Endothelial cell (in vitro differentiated cells): ENCODE measurements around the gene RHBDD3. TPM values are rescaled to one million over a fixed set of nuclear protein-coding genes. Genes with fewer than 3 reads are reported as not detected.

Experiments used
- DNase-seq: peaks from one replicate; pipeline ENCODE4 v3.0.0; 2021; ENCODE audit warnings: low spot score
- H3K27ac Mint-ChIP-seq: one replicate; pipeline ENCODE4 v1.8.0; 2021; ENCODE audit warnings: mixed read lengths, inconsistent platforms; ENCODE audit not compliant: unreplicated experiment
- H3K27me3 Mint-ChIP-seq: one replicate; pipeline ENCODE4 v1.8.0; 2021; ENCODE audit warnings: mild to moderate bottlenecking, moderate library complexity, mixed read lengths, inconsistent platforms; ENCODE audit not compliant: unreplicated experiment
- H3K36me3 Mint-ChIP-seq: one replicate; pipeline ENCODE4 v1.8.0; 2021; ENCODE audit warnings: mild to moderate bottlenecking, low read depth, mixed read lengths, inconsistent platforms; ENCODE audit not compliant: unreplicated experiment
- H3K4me1 Mint-ChIP-seq: one replicate; pipeline ENCODE4 v1.8.0; 2021; ENCODE audit warnings: mild to moderate bottlenecking, mixed read lengths, inconsistent platforms; ENCODE audit not compliant: unreplicated experiment
- H3K4me3 Mint-ChIP-seq: one replicate; pipeline ENCODE4 v1.8.0; 2021; ENCODE audit warnings: mild to moderate bottlenecking, mixed read lengths, inconsistent platforms; ENCODE audit not compliant: unreplicated experiment
- H3K9me3 Mint-ChIP-seq: one replicate; pipeline ENCODE4 v1.8.0; 2021; ENCODE audit warnings: mixed read lengths, inconsistent platforms; ENCODE audit not compliant: unreplicated experiment
- total RNA-seq: library from RNA; stranded (reverse); fragmentation: NEBNext Ultra II Directional; extraction: Animal tissue kit (Norgen Biotek cat#: 25700); gene quantifications from one replicate; pipeline ENCODE4 v1.2.1, GENCODE V29; 2021; ENCODE audit not compliant: unreplicated experiment
- TF ChIP-seq, protein P1 (sequence below): fragments of 200-600 bp; sonication (generic); IDR thresholded peaks from one replicate; pipeline ENCODE4 v1.5.0; 2021; ENCODE audit warnings: antibody characterized with exemption; ENCODE audit not compliant: unreplicated experiment

RHBDD3 gene
- total RNA-seq, 1 donor from 2014 or later: 56.5 TPM

GRCh38 chr22:29313576-29314466, 46.0 kb upstream of the RHBDD3 start:
- TF ChIP-seq, protein P1, sequence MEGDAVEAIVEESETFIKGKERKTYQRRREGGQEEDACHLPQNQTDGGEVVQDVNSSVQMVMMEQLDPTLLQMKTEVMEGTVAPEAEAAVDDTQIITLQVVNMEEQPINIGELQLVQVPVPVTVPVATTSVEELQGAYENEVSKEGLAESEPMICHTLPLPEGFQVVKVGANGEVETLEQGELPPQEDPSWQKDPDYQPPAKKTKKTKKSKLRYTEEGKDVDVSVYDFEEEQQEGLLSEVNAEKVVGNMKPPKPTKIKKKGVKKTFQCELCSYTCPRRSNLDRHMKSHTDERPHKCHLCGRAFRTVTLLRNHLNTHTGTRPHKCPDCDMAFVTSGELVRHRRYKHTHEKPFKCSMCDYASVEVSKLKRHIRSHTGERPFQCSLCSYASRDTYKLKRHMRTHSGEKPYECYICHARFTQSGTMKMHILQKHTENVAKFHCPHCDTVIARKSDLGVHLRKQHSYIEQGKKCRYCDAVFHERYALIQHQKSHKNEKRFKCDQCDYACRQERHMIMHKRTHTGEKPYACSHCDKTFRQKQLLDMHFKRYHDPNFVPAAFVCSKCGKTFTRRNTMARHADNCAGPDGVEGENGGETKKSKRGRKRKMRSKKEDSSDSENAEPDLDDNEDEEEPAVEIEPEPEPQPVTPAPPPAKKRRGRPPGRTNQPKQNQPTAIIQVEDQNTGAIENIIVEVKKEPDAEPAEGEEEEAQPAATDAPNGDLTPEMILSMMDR: no peak
- Mint-ChIP-seq H3K9me3 (no peaks in the 10 kb centered on the region), H3K27ac (peak overlapping the region; percentile 91), H3K27me3 (peaks cover 27% of the 10 kb centered on the region), H3K4me3 (peak overlapping the region; percentile 92), H3K36me3 (peaks cover 32% of the 10 kb centered on the region), H3K4me1 (peaks cover 35% of the 10 kb centered on the region)
- no peak for DNase-seq

DNA sequence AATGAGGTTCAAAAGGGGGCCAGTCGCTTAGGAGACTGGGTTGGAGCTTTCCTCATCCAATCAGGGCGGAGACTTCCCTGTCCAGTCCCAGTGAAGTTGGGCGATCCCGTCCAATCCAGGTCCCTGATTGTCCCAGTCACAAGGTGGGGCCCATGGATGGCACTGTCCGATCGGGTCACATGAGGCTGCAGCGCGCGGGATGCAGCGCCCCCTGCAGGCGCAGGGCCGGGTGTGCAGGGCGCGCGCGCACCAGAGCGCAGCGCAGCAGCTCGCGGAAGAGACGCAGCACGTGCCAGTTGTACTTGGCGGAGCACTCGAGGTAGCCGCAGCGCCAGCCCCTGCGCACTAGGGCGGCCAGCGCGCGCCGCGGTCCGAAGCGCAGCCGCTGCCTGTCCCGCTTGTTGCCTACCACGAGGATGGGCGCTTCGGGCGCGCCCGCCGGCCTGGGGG, 45.4 kb upstream of the RHBDD3 start:
- Mint-ChIP-seq H3K27ac (peak overlapping the region; percentile 77), H3K27me3 (peaks cover 27% of the 10 kb centered on the region), H3K4me1 (peaks cover 38% of the 10 kb centered on the region), H3K4me3 (peak overlapping the region; percentile 65), H3K36me3 (peaks cover 32% of the 10 kb centered on the region), H3K9me3 (no peaks in the 10 kb centered on the region)
- DNase-seq: no peak
- TF ChIP-seq, protein P1: peak; percentile 98

DNA sequence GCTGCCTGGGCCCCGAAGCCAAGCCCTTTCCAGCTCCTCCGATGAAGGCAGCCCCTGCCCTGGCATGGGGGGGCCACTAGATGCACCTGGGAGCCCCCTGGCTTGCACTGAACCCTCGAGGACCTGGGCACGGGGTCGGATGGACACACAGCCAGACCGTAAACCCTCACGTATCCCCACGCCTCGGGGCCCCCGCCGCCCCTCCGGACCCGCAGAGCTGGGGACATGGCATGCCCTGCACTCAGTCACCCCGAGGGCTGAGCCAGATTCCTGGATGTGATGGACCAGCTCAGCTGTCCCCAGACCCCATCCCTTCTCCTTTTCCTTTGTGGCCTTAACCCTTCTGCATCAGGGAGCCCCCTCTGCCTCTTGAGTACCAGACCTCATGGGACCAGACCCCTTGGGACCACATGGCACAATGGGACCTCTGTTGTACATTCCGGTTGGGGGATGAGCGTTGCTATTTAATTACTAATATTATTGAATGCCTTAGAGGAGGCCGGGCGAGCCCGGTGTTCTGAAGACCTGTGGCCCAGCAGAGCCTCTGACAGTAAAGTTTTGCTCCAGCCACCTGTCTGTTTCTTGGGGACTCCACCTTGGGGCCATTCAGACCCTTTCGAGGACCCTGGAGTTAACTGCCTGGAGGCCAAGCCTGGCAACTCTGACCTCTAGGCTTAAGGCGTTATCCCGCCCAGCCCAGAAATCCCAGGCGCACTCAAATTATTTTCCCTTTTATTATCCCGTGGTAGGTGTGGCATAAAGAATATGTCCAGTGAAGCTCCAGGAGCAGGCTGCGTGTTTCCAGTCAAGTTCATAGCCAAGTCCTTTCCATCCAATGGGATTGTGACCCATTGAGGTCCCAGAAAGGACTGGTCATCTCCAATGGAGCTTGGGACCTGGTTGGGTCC, 44.7 kb upstream of the RHBDD3 start:
- peak overlapping the region; percentile 82 for H3K27ac Mint-ChIP-seq
- H3K27me3 Mint-ChIP-seq: peaks cover 29% of the 10 kb centered on the region
- TF ChIP-seq, protein P1: no peak
- DNase-seq: no peak
- peaks cover 36% of the 10 kb centered on the region for H3K36me3 Mint-ChIP-seq
- H3K4me1 Mint-ChIP-seq: peaks cover 40% of the 10 kb centered on the region
- no peaks in the 10 kb centered on the region for H3K9me3 Mint-ChIP-seq
- peak overlapping the region; percentile 65 for H3K4me3 Mint-ChIP-seq

- peaks cover 31% of the 10 kb centered on the region for H3K36me3 Mint-ChIP-seq
- peak overlapping the region; percentile 82 for H3K27ac Mint-ChIP-seq
- H3K4me3 Mint-ChIP-seq: peak overlapping the region; percentile 65
- TF ChIP-seq, protein P1: no peak
- no peak for DNase-seq
- H3K9me3 Mint-ChIP-seq: no peaks in the 10 kb centered on the region
- H3K27me3 Mint-ChIP-seq: peaks cover 31% of the 10 kb centered on the region
- H3K4me1 Mint-ChIP-seq: peaks cover 39% of the 10 kb centered on the region
Observed at GRCh38 chr22:29311464-29312217, 43.9 kb upstream of the RHBDD3 start.
